ENCODE measurements around the gene ETV5. TPM values are rescaled to one million over a fixed set of nuclear protein-coding genes. Genes with fewer than 3 reads are reported as not detected.

The ETV5 gene
- total RNA-seq, 4 donors from 2014 or later, result 6.6 to 12.4 (median 9.5) TPM

DNA sequence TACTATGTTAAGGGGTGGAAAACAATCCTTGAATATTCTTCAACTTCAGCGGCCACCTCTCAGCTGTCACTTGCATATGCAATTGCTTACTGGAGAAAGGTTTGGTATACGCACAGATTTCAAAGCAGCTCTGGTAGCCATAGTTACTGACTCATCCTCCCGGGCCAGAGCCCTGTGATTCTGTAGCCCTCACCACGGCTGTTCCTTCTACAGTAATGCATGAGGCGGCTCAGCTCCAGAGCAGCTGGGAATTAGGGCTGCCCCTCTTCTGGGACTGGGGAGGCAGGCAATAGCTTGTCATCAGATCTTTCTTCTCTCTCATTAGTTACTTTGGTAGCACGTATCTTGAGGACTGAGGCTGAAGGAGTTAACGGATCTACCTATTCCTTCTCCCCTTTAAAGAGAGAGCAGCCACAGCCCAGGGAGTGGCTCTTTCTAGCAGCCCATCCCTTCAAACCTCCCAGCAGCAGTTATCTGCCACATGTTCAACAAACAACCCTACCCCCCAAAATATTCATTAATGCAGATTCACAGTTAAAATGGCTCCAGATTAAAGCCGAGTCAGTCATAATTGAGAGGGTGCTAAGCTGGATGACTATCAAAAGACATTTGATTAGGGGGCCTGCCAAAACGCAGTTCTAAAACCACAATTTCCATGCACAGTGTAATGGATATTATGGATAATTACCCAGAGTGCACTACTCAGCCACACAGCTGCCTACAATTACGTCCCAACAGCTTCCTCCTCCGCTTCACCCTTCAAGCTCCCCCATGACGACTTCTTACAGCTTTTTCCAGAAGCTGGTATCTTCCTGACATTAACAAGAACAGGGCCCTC, 54.7 kb downstream of the ETV5 start:
- peaks cover 8 to 75% (median 36%) of the 10 kb centered on the region in 4 donors for H3K36me3 ChIP-seq
- H3K27ac ChIP-seq (replicated peaks in 1 of 4), result no peak overlapping the region
- H3K27me3 ChIP-seq, result no peaks in the 10 kb centered on the region
- H3K4me1 ChIP-seq, result no peaks in the 10 kb centered on the region
- H3K9me3 ChIP-seq, result no peaks in the 10 kb centered on the region
- no peak for DNase-seq (ENCODE audit: extremely low spot score)
- no peak overlapping the region for H3K4me3 ChIP-seq
- intact Hi-C loops (cut with DNase I), result no loop called here
- TF ChIP-seq POLR2AphosphoS5 (IDR thresholded peaks at IDR 0.05) (no peak), POLR2A (IDR thresholded peaks at IDR 0.05; ENCODE audit: low read depth) (no peak), EP300 (IDR thresholded peaks at IDR 0.05) (no peak)
- TF ChIP-seq, protein P1, sequence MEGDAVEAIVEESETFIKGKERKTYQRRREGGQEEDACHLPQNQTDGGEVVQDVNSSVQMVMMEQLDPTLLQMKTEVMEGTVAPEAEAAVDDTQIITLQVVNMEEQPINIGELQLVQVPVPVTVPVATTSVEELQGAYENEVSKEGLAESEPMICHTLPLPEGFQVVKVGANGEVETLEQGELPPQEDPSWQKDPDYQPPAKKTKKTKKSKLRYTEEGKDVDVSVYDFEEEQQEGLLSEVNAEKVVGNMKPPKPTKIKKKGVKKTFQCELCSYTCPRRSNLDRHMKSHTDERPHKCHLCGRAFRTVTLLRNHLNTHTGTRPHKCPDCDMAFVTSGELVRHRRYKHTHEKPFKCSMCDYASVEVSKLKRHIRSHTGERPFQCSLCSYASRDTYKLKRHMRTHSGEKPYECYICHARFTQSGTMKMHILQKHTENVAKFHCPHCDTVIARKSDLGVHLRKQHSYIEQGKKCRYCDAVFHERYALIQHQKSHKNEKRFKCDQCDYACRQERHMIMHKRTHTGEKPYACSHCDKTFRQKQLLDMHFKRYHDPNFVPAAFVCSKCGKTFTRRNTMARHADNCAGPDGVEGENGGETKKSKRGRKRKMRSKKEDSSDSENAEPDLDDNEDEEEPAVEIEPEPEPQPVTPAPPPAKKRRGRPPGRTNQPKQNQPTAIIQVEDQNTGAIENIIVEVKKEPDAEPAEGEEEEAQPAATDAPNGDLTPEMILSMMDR (IDR thresholded peaks at IDR 0.05), result no peak
- WGBS, result 79% methylated on average over 12 of the region's 12 CpGs

DNA sequence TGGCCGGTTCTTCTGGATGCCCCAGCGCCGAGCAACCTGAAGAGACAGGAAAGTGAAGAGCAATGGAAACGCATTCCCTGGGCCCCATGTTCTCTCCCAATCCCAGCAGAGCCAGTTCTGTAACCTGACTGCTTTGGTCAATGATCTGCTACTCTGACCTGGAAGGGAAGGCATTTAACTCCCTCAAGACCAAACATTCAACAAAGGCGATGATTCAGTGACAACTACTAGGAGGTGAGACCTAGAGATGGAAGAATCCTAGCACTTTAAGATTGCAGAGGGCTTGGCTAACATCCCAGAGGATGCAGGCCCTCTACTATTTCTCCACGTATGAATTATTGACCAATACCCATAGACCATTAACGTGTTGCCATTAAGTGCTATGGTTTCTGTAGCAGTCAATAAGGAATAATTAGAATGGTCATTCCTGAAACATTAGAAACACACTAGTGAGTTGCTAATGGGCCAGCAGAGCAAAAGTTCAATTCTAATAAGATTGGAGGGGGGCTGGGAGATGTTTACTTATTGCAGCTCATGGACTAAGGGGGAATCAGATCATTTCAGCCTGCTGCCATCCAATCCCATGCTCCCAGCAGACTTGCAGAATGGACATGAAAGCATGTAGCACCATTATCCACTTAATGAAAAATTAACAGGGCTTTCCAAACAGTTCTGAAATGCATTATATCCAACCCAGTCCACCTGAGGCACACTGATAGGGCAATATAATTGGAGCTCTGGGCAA, 56.6 kb downstream of the ETV5 start:
- DNase-seq (ENCODE audit: extremely low spot score), result peak; percentile 39
- Histone ChIP-seq H3K27me3 (no peaks in the 10 kb centered on the region), H3K27ac (replicated peaks in 1 of 4) (no peak overlapping the region), H3K9me3 (no peaks in the 10 kb centered on the region), H3K36me3 (peaks cover 27 to 79% (median 41%) of the 10 kb centered on the region in 4 donors), H3K4me3 (no peak overlapping the region), H3K4me1 (no peaks in the 10 kb centered on the region)
- 91% methylated on average over 7 of the region's 7 CpGs for WGBS
- TF ChIP-seq EP300 (IDR thresholded peaks at IDR 0.05) (no peak), POLR2A (IDR thresholded peaks at IDR 0.05; ENCODE audit: low read depth) (no peak), POLR2AphosphoS5 (IDR thresholded peaks at IDR 0.05) (no peak)
- TF ChIP-seq, protein P1 (IDR thresholded peaks at IDR 0.05), result no peak
- intact Hi-C loops (cut with DNase I), result no loop called here

DNA sequence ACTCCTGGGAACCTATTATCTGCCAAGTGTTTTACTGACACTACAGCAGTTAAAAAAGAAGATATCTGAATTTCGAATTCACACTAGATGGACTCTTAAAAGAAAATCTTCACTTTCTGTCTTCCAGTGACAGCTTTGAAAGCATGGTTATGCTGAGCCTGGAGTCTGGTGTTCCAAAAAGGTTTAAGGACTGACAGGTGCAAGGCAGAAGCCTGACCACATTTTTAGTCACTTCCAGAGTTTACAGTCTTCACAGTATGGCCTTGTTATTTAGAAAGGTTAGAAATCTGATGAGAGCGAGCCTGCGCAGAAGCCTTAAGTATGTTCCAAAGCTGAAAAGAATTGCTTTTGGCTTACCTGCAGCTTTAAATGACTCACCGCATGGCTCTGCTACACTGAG, 59.9 kb downstream of the ETV5 start:
- intact Hi-C loops (cut with DNase I), result no loop called here
- H3K27me3 ChIP-seq, result no peaks in the 10 kb centered on the region
- TF ChIP-seq, protein P1 (IDR thresholded peaks at IDR 0.05), result no peak
- TF ChIP-seq POLR2AphosphoS5 (IDR thresholded peaks at IDR 0.05), result no peak
- no peak for TF ChIP-seq EP300 (IDR thresholded peaks at IDR 0.05)
- 91% methylated on average over 4 of the region's 4 CpGs for WGBS
- no peak for DNase-seq (ENCODE audit: extremely low spot score)
- H3K4me3 ChIP-seq, result no peak overlapping the region
- no peaks in the 10 kb centered on the region for H3K4me1 ChIP-seq
- no peaks in the 10 kb centered on the region for H3K9me3 ChIP-seq
- no peak overlapping the region for H3K27ac ChIP-seq (replicated peaks in 1 of 4)
- H3K36me3 ChIP-seq, result peaks cover 19 to 61% (median 33%) of the 10 kb centered on the region in 4 donors

DNA sequence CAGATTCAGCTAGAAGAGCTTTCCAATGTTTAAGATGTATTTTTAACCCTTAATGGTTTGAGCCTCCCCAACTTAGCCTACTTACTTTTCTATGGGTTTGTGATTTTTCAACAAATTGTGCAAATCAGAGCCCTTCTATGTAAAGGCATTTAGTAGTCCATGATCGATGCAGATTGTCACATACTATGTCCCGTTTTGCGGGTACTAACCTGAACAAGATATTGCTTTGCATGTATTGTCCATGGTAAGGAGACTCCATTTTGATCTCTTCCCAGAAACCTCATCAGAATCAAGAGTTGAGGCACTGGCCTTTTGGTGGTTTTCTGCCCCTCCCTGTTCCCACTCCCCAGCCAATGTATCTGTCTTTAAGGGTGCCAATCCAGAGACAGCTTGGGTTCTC, 60.8 kb downstream of the ETV5 start:
- Histone ChIP-seq H3K36me3 (peaks cover 19 to 61% (median 33%) of the 10 kb centered on the region in 4 donors), H3K4me3 (no peak overlapping the region), H3K27ac (replicated peaks in 1 of 4) (no peak overlapping the region), H3K9me3 (no peaks in the 10 kb centered on the region), H3K27me3 (no peaks in the 10 kb centered on the region), H3K4me1 (no peaks in the 10 kb centered on the region)
- 95% methylated on average over 3 of the region's 3 CpGs for WGBS
- intact Hi-C loops (cut with DNase I), result no loop called here
- no peak for TF ChIP-seq POLR2A (IDR thresholded peaks at IDR 0.05; ENCODE audit: low read depth)
- TF ChIP-seq, protein P1 (IDR thresholded peaks at IDR 0.05), result no peak
- no peak for TF ChIP-seq POLR2AphosphoS5 (IDR thresholded peaks at IDR 0.05)
- TF ChIP-seq EP300 (IDR thresholded peaks at IDR 0.05), result no peak
- no peak for DNase-seq (ENCODE audit: extremely low spot score)
